ENCODE measurements around the gene ERC2.

Gene ERC2

GRCh38 chr3:56189536-56189935 lies 278.7 kb downstream of the ERC2 start:
- DNase-seq (ENCODE audit: low read depth in 3 of 3): no peak

GRCh38 chr3:56188201-56188600 lies 280.1 kb downstream of the ERC2 start:
- no peak for DNase-seq (ENCODE audit: low read depth in 3 of 3)

GRCh38 chr3:56187051-56187450 lies 281.2 kb downstream of the ERC2 start:
- DNase-seq (ENCODE audit: low read depth in 3 of 3): no peak

GRCh38 chr3:56185827-56186226 lies 282.4 kb downstream of the ERC2 start:
- no peak for DNase-seq (ENCODE audit: low read depth in 3 of 3)

GRCh38 chr3:56183529-56183928 lies 284.7 kb downstream of the ERC2 start:
- no peak for DNase-seq (ENCODE audit: low read depth in 3 of 3)

GRCh38 chr3:56180433-56180832 lies 287.8 kb downstream of the ERC2 start:
- DNase-seq (ENCODE audit: low read depth in 3 of 3): no peak

GRCh38 chr3:56173601-56174000 lies 294.7 kb downstream of the ERC2 start:
- DNase-seq (ENCODE audit: low read depth in 3 of 3): no peak

- DNase-seq (ENCODE audit: low read depth in 3 of 3): no peak
These were observed 303.8 kb downstream of the ERC2 start for GRCh38 chr3:56164436-56164835.

GRCh38 chr3:56157693-56158362 lies 310.4 kb downstream of the ERC2 start:
- DNase-seq (ENCODE audit: low read depth in 3 of 3): no peak

- DNase-seq (ENCODE audit: low read depth in 3 of 3): no peak
These were observed 314.0 kb downstream of the ERC2 start for GRCh38 chr3:56154297-56154696.

- DNase-seq (ENCODE audit: low read depth in 3 of 3): no peak
These were observed 320.9 kb downstream of the ERC2 start for GRCh38 chr3:56147354-56147753.

- no peak for DNase-seq (ENCODE audit: low read depth in 3 of 3)
These were observed 322.9 kb downstream of the ERC2 start for GRCh38 chr3:56145410-56145809.

- DNase-seq (ENCODE audit: low read depth in 3 of 3): no peak
These were observed 323.5 kb downstream of the ERC2 start for GRCh38 chr3:56144805-56145204.

- no peak for DNase-seq (ENCODE audit: low read depth in 3 of 3)
These were observed 330.9 kb downstream of the ERC2 start for GRCh38 chr3:56137415-56137814.

- no peak for DNase-seq (ENCODE audit: low read depth in 3 of 3)
These were observed 331.8 kb downstream of the ERC2 start for GRCh38 chr3:56136514-56136913.

GRCh38 chr3:56135941-56136340 lies 332.3 kb downstream of the ERC2 start:
- DNase-seq (ENCODE audit: low read depth in 3 of 3): no peak

- DNase-seq (ENCODE audit: low read depth in 3 of 3): no peak
These were observed 334.8 kb downstream of the ERC2 start for GRCh38 chr3:56133423-56133822.

- no peak for DNase-seq (ENCODE audit: low read depth in 3 of 3)
These were observed 335.5 kb downstream of the ERC2 start for GRCh38 chr3:56132762-56133161.

GRCh38 chr3:56131974-56132590 lies 336.2 kb downstream of the ERC2 start:
- no peak for DNase-seq (ENCODE audit: low read depth in 3 of 3)

- DNase-seq (ENCODE audit: low read depth in 3 of 3): no peak
These were observed 338.2 kb downstream of the ERC2 start for GRCh38 chr3:56130036-56130435.

GRCh38 chr3:56126632-56127031 lies 341.6 kb downstream of the ERC2 start:
- DNase-seq (ENCODE audit: low read depth in 3 of 3): no peak

- no peak for DNase-seq (ENCODE audit: low read depth in 3 of 3)
These were observed 342.8 kb downstream of the ERC2 start for GRCh38 chr3:56125358-56126005.

- DNase-seq (ENCODE audit: low read depth in 3 of 3): no peak
These were observed 343.7 kb downstream of the ERC2 start for GRCh38 chr3:56124546-56124945.

All from stimulated activated CD4-positive, alpha-beta T cell treated with anti-CD3 and anti-CD28 coated beads, TNF-alpha, amount 100 ng/mL, for 48 hours (primary cell).